HG02763 (cell line): Measurements from ENCODE around the gene CERK.
A peak's percentile ranks its signal among the peaks of the same experiment; 100 is the strongest.

Source experiments
- ATAC-seq: cut with Tn5 transposase; IDR thresholded peaks from one replicate; pipeline ENCODE4 v1.9.1; 2021; ENCODE audit warnings: mild to moderate bottlenecking, moderate library complexity; ENCODE audit not compliant: unreplicated experiment

CERK gene

GRCh38 chr22:46764779-46765485 lies 26.9 kb upstream of the CERK start:
- no peak for ATAC-seq

DNA sequence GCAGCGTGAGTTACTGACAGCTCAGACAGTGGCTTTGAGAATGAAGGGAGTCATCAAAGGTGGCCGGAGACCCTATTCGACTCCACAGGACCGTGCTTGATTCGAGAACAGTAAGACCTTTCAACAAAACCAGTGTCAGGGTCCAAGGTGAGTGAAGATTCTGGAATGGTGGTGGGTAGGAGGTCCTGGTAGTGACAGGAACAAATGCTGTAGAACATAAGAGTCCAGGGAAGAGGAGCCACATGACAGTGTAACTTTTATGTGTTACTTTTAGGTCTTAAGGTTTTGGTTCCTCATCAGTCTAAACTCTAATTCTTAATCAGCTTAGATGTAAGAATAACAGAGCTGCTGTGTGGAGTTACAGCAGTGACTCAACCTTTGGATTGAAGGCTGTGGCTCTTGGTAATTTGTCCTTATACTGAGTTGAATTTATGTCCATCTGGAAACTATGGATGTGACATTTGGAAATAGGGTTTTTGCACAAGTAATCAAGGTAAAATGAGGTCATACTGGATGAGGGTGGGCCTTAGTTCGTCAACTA lies 26.2 kb upstream of the CERK start:
- no peak for ATAC-seq

GRCh38 chr22:46763051-46763705 lies 25.1 kb upstream of the CERK start:
- peak; percentile 59 for ATAC-seq

DNA sequence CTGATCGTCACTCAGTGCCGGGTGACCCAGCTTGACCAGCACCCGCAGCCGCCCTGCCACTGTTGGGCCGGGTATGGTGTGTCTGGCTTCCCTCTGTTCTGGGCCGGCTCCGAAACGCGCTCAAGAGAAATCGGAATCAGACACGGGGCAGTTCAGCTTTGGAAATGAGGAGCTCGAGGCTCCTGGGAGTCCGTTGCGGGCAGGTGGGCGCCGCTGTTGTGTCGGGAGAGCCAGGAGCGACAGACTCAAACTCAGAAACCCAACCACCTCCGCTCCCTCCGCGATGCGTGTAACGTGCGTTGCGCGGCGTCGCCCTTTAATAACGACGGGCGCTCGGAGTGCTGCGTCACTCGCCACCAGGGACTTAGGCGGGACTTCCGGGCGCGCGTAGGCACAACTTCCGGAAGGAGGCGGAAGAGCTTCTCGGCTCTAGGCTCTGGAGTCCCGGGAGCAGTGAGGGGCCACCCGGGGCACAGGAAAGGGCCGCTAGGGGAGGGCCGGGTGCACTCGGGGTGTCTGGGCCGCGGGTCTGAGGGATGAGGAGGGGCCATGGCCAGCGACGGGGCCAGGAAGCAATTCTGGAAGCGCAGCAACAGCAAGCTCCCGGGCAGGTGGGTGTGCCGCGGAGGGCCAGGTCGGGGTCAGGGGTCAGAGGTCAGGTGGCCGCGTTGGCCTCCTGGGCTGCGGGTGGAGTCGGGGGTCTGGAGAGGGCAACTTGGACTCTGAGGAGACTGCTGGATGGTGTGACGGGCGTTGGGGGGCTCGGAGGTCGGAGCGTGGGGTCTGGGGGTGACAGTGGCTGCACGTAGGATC lies 24.4 kb upstream of the CERK start, which contains the start of gene TBC1D22A:
TSS of gene TBC1D22A (plus strand) at position 413 of the 813 bp plus-strand sequence. CDS start at position 550, 137 bp downstream.
- peak; percentile 71 for ATAC-seq

GRCh38 chr22:46761539-46762237 lies 23.6 kb upstream of the CERK start:
- ATAC-seq = no peak

- ATAC-seq = no peak
Observed at GRCh38 chr22:46761017-46761416, 23.0 kb upstream of the CERK start.

- ATAC-seq = no peak
Observed at GRCh38 chr22:46758867-46759290, 20.8 kb upstream of the CERK start.

DNA sequence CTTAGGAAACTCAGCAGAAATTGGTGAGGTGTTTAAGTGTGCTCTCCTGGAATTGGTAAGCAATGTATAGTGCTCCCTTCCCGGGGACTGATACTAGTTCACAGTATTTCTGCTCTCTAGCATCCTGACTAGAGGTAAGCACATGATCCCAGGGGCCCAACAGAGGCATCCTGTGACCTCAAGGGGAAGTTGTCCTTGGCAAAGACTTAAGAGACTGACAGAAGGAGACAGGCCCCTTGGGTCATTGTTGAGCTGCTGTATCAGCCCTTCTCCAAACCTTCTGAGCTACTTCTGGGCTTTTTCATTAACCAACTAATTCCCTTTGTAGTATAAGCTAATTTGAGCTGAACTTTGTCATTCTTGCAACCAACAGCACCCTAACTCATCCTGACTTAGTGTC lies 20.1 kb upstream of the CERK start:
- no peak for ATAC-seq

DNA sequence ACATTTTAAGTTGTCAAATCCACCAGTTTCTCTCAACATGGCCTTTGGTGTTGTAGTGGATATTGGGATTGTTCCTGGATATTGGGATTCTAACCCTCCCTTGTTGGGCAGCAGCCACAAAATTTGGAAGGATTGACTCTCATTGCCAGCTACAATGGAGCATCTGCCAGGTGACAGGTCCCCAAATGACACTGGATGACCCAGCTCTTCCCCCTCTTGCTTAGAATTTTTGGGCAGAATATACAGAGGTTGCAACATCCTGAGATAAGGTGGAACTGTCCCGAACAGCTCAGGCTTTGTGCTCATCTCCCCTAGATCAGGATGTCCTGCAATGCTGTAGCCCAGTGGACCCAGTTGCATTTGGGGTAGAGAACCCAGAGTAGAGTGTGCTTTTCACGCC lies 19.1 kb upstream of the CERK start:
- ATAC-seq = no peak

GRCh38 chr22:46756097-46756496 lies 18.0 kb upstream of the CERK start:
- no peak for ATAC-seq

GRCh38 chr22:46755525-46755924 lies 17.5 kb upstream of the CERK start:
- no peak for ATAC-seq

GRCh38 chr22:46754826-46755225 lies 16.8 kb upstream of the CERK start:
- ATAC-seq = no peak

GRCh38 chr22:46754110-46754799 lies 16.2 kb upstream of the CERK start:
- ATAC-seq = no peak

DNA sequence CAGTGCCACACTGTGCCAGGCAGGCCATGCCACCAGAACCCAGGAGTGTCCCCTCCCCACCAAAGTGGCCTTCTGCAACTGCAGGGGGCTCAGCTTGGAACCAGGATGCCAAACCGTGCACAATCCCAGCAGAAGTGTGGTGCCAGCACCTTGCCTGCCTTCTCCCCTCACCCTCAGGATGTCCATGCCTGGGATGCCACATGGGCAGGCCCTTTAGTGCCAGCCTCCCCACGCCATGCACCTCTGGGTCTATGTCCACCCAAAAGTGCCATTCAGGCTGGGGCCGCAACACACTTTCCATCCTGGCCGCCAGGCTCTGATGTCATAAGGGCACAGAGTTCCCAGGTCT lies 15.7 kb upstream of the CERK start:
- no peak for ATAC-seq

GRCh38 chr22:46753360-46753759 lies 15.3 kb upstream of the CERK start:
- no peak for ATAC-seq

DNA sequence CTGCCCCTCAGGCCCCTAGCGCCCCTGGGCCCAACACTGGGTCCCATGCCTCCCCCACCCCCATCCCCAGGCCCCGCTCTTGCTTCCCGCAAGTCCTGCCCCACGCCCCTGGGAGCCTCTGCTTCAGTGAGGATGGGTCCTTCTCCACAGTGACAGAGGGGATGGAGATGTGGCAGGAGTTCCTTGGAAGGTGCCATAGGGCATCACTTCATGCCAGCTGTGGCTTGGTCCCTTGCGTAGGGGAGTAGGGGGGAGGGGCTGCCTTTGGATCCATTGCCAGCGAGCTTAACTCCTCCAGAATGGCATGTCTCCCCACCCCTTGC lies 14.9 kb upstream of the CERK start:
- ATAC-seq = no peak

DNA sequence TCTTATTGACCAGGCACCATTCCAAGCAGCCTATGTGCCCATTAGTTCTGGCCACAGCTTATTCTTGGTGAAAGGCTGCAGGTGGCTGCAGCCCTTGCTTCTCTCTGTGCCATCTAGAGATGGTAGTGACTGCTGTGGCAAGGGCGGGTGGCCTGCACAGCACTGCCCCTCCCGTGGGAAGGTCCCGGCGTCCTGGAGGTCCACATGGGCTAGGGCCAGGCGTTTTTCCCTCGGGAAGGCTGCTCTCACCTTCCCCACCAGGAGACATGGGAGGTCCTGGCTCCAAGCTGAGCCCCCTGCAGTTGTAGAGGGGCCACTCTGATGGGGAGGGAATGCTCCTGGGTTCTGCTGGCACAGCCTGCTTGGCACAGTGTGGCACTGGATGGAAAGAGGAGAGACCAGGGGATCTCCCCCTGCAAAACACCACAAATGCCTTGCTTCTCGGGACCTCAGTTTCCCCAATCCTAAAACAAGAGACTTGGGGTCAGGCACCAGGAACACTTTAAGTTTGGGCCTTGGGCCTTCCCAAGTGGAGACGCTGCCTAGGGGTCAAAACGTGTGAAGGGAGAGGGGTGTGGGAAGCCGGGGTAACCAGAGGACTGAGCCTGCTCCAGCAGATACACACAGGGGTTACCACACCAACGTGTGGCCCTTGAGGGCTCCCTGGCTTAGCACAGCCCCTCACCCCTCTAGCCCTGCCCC lies 14.4 kb upstream of the CERK start:
- ATAC-seq = no peak

- ATAC-seq = no peak
Observed at GRCh38 chr22:46750863-46751443, 12.9 kb upstream of the CERK start.

- no peak for ATAC-seq
Observed at GRCh38 chr22:46750530-46750800, 12.4 kb upstream of the CERK start.
